H1 (cell line): ENCODE results near the gene MPP3. TPM values are rescaled to one million over a fixed set of nuclear protein-coding genes. Genes with fewer than 3 reads are reported as not detected.

Experiments
- CTCF ChIA-PET: fragments of 300-600 bp; sonication (Branson Sonifier 250); formaldehyde crosslinking; loops from one replicate; lab custom pipeline; 2021; ENCODE audit not compliant: partially characterized antibody; lab: Charles Lee
- POLR2A ChIA-PET: fragments of 300-600 bp; sonication (Branson Sonifier 250); formaldehyde crosslinking; loops from one replicate; lab custom pipeline; 2021; ENCODE audit warnings: inconsistent platforms; ENCODE audit not compliant: partially characterized antibody; lab: Charles Lee
- DNase-seq, 2 experiments: peaks; one replicate each; pipeline versions ENCODE4 v3.0.0 to v3.0.0-alpha.2; 2010 to 2022; ENCODE audit warnings: low spot score in 2 of 2, low read depth in 1 of 2, mixed read lengths in 1 of 2
- FAIRE-seq: peaks from 2 replicates; lab custom pipeline; 2011; peaks lifted over from hg19 to GRCh38; lab: Jason Lieb, UNC
- H2AFZ ChIP-seq: 2 replicates; pipeline ENCODE4 v1.8.1; 2012; ENCODE audit warnings: low read length, inconsistent platforms
- H2AK5ac ChIP-seq: 2 replicates; pipeline ENCODE4 v1.6.1; 2013; ENCODE audit warnings: low read depth, low read length
- H2BK120ac ChIP-seq: replicated peaks from 2 replicates; pipeline ENCODE3; 2013; ENCODE audit warnings: low read depth, low read length, inconsistent platforms
- H2BK12ac ChIP-seq: 2 replicates; pipeline ENCODE4 v1.6.1; 2013; ENCODE audit warnings: low read depth, low read length
- H2BK15ac ChIP-seq: 2 replicates; pipeline ENCODE4 v1.6.1; 2013; ENCODE audit warnings: low read length
- H2BK20ac ChIP-seq: 2 replicates; pipeline ENCODE4 v1.6.1; 2013; ENCODE audit warnings: low read length
- H2BK5ac ChIP-seq: 2 replicates; pipeline ENCODE4 v1.6.1; 2013; ENCODE audit warnings: low read depth, low read length
- H3K14ac ChIP-seq: 2 replicates; pipeline ENCODE4 v1.6.1; 2013; ENCODE audit warnings: inconsistent platforms; ENCODE audit not compliant: insufficient read length
- H3K18ac ChIP-seq: 2 replicates; pipeline ENCODE4 v1.6.1; 2013; ENCODE audit warnings: low read length; ENCODE audit errors: extremely low read depth
- H3K23ac ChIP-seq: 2 replicates; pipeline ENCODE4 v1.6.1; 2013; ENCODE audit warnings: inconsistent platforms; ENCODE audit not compliant: insufficient read length
- H3K23me2 ChIP-seq: 2 replicates; pipeline ENCODE4 v1.6.1; 2013; ENCODE audit warnings: low read depth, low read length
- H3K27ac ChIP-seq: 2 replicates; pipeline ENCODE4 v1.6.1; 2011; ENCODE audit warnings: low read depth, low read length, inconsistent platforms
- H3K27me3 ChIP-seq, 4 experiments: replicated peaks in 1 of 4; 1 replicate in 1 of 4; 2 replicates in 3 of 4; pipeline versions ENCODE4 v1.6.1 to v1.8.1; 2011 to 2013; ENCODE audit warnings: low read length in 3 of 4, mild to moderate bottlenecking in 3 of 4, inconsistent platforms in 2 of 4, mixed read lengths in 2 of 4, moderate library complexity in 1 of 4; ENCODE audit not compliant: control insufficient read depth in 3 of 4, insufficient read depth in 3 of 4; ENCODE audit errors: extremely low read depth in 1 of 4
- H3K36me3 ChIP-seq, 4 experiments: 2 replicates each; pipeline versions ENCODE4 v1.6.1 to v1.8.1; 2011 to 2013; ENCODE audit warnings: mild to moderate bottlenecking in 4 of 4, low read length in 3 of 4, moderate library complexity in 2 of 4, control low read depth in 1 of 4, inconsistent platforms in 1 of 4; ENCODE audit not compliant: insufficient read depth in 4 of 4, control insufficient read depth in 2 of 4
- H3K4ac ChIP-seq: replicated peaks from 2 replicates; pipeline ENCODE3; 2013; ENCODE audit warnings: low read length, low read depth, mixed read lengths, inconsistent platforms; ENCODE audit not compliant: insufficient read length
- H3K4me1 ChIP-seq, 4 experiments: replicated peaks in 1 of 4; 1 replicate in 1 of 4; 2 replicates in 3 of 4; pipeline versions ENCODE4 v1.6.1 to v1.8.1; 2011 to 2013; ENCODE audit warnings: low read length in 3 of 4, inconsistent platforms in 2 of 4, mixed read lengths in 1 of 4; ENCODE audit not compliant: insufficient read depth in 4 of 4, control insufficient read depth in 3 of 4
- H3K4me2 ChIP-seq, 2 experiments: 2 replicates each; pipeline versions ENCODE4 v1.6.1 to v1.8.1; 2011 to 2013; ENCODE audit warnings: low read depth in 2 of 2, low read length in 2 of 2, control low read depth in 1 of 2, inconsistent platforms in 1 of 2, mild to moderate bottlenecking in 1 of 2; ENCODE audit not compliant: insufficient read depth in 1 of 2
- H3K4me3 ChIP-seq, 4 experiments: fragments of 200-600, 300-600 bp in 1 of 4; sonication (generic), shearing (Covaris generic), sonication (Bioruptor Twin) in 1 of 4; 2 replicates each; pipeline versions ENCODE4 v1.5.1 to v1.8.1; 2011 to 2016; ENCODE audit warnings: low read length in 4 of 4, low read depth in 3 of 4, control low read depth in 2 of 4, inconsistent platforms in 2 of 4, mild to moderate bottlenecking in 2 of 4, mixed read lengths in 1 of 4, moderate library complexity in 1 of 4; ENCODE audit not compliant: insufficient read depth in 2 of 4; ENCODE audit errors: extremely low read depth in 1 of 4
- H3K56ac ChIP-seq: replicated peaks from 2 replicates; pipeline ENCODE3; 2013; ENCODE audit warnings: low read depth, mild to moderate bottlenecking, mixed read lengths, low read length, inconsistent platforms; ENCODE audit not compliant: insufficient read length
- H3K79me1 ChIP-seq: 2 replicates; pipeline ENCODE4 v1.6.1; 2013; ENCODE audit warnings: low read depth, low read length, control low read depth
- H3K79me2 ChIP-seq, 2 experiments: 2 replicates each; pipeline versions ENCODE4 v1.6.1 to v1.8.1; 2012 to 2013; ENCODE audit warnings: low read length in 2 of 2, mild to moderate bottlenecking in 2 of 2, inconsistent platforms in 1 of 2; ENCODE audit not compliant: insufficient read depth in 2 of 2, control insufficient read depth in 1 of 2
- H3K9ac ChIP-seq, 4 experiments: replicated peaks in 1 of 4; 1 replicate in 1 of 4; 2 replicates in 3 of 4; pipeline versions ENCODE4 v1.6.1 to v1.8.1; 2011 to 2013; ENCODE audit warnings: low read depth in 3 of 4, low read length in 3 of 4, control low read depth in 2 of 4, mild to moderate bottlenecking in 2 of 4, moderate library complexity in 2 of 4, inconsistent platforms in 1 of 4; ENCODE audit errors: extremely low read depth in 1 of 4
- H3K9me3 ChIP-seq, 2 experiments: 2 replicates each; pipeline versions ENCODE4 v1.6.1 to v1.8.1; 2012 to 2013; ENCODE audit warnings: mild to moderate bottlenecking in 2 of 2, moderate library complexity in 2 of 2, control low read depth in 1 of 2, inconsistent platforms in 1 of 2, low read depth in 1 of 2, low read length in 1 of 2, mixed read lengths in 1 of 2; ENCODE audit not compliant: insufficient read depth in 2 of 2
- H4K20me1 ChIP-seq, 2 experiments: replicated peaks in 1 of 2; 2 replicates each; pipeline versions ENCODE3 to v1.8.1; 2011 to 2013; ENCODE audit warnings: inconsistent platforms in 2 of 2, low read length in 2 of 2, mild to moderate bottlenecking in 1 of 2; ENCODE audit not compliant: insufficient read depth in 2 of 2, control insufficient read depth in 1 of 2
- H4K5ac ChIP-seq: 2 replicates; pipeline ENCODE4 v1.6.1; 2013; ENCODE audit warnings: low read length, low read depth, mixed read lengths, inconsistent platforms; ENCODE audit not compliant: insufficient read length
- H4K8ac ChIP-seq: 2 replicates; pipeline ENCODE4 v1.8.0; 2013; ENCODE audit warnings: mild to moderate bottlenecking, moderate library complexity, low read length, inconsistent platforms; ENCODE audit not compliant: insufficient read depth; ENCODE audit errors: extremely low read depth
- H4K91ac ChIP-seq: replicated peaks from 2 replicates; pipeline ENCODE3; 2013; ENCODE audit warnings: low read length, mixed read lengths, inconsistent platforms; ENCODE audit not compliant: insufficient read length
- BRCA1 ChIP-seq: IDR thresholded peaks from 2 replicates; pipeline ENCODE4 v1.6.1; 2012; ENCODE audit warnings: low read depth, low read length, improper control_type of control experiment
- CBX8 ChIP-seq: fragments of 300-800, 300-1000 bp; sonication (generic); IDR thresholded peaks from 2 replicates; pipeline ENCODE4 v1.7.1; 2016; ENCODE audit warnings: low read depth, low read length, borderline replicate concordance
- CEBPB ChIP-seq: IDR thresholded peaks from 2 replicates; pipeline ENCODE4 v1.6.1; 2012; ENCODE audit warnings: low read depth, low read length
- EP300 ChIP-seq, 2 experiments: IDR thresholded peaks; 1 replicate in 1 of 2; 2 replicates in 1 of 2; pipeline ENCODE4 v1.6.1; 2011 to 2012; ENCODE audit warnings: low read depth in 2 of 2, low read length in 2 of 2, mild to moderate bottlenecking in 2 of 2, borderline replicate concordance in 1 of 2, inconsistent platforms in 1 of 2, moderate library complexity in 1 of 2
- EZH2 ChIP-seq: fragments of 200-600 bp; sonication (generic); IDR thresholded peaks from 2 replicates; pipeline ENCODE4 v1.7.1; 2012; ENCODE audit warnings: low read depth, mild to moderate bottlenecking, moderate library complexity, low read length, inconsistent platforms; ENCODE audit not compliant: severe bottlenecking
- KDM4A ChIP-seq: IDR thresholded peaks from one replicate; pipeline ENCODE4 v1.7.1; 2012; ENCODE audit warnings: low read depth, mild to moderate bottlenecking, moderate library complexity, low read length, inconsistent platforms; ENCODE audit not compliant: severe bottlenecking
- MAFK ChIP-seq: IDR thresholded peaks from 2 replicates; pipeline ENCODE4 v1.6.1; 2012; ENCODE audit warnings: low read depth, mild to moderate bottlenecking, improper control_type of control experiment, low read length
- NRF1 ChIP-seq: IDR thresholded peaks from 2 replicates; pipeline ENCODE4 v1.6.1; 2011; ENCODE audit warnings: mild to moderate bottlenecking, low read depth, low read length, improper control_type of control experiment
- RNF2 ChIP-seq: fragments of 200-900, 300-1000 bp; sonication (generic); IDR thresholded peaks from 2 replicates; pipeline ENCODE4 v1.7.1; 2016; ENCODE audit warnings: borderline replicate concordance, low read depth, mild to moderate bottlenecking, antibody characterized with exemption, low read length; ENCODE audit not compliant: poor library complexity, severe bottlenecking; ENCODE audit errors: missing control alignments
- WGBS, 2 experiments: shearing (Covaris generic) in 1 of 2; methylation state at CpG; one replicate each; pipeline versions ENCODE4 v1.1.6 to v1.1.7; 2013 to 2015; ENCODE audit warnings: low lambda C conversion rate in 2 of 2, mixed read lengths in 2 of 2, inconsistent platforms in 1 of 2, low coverage in 1 of 2, missing lambda C conversion rate in 1 of 2; ENCODE audit not compliant: insufficient replicate concordance in 2 of 2, insufficient coverage in 1 of 2, insufficient read length in 1 of 2; ENCODE audit errors: extremely low coverage in 1 of 2, missing lambda C conversion rate in 1 of 2; 5-methylcytosine and 5-hydroxymethylcytosine counted together
- polyA plus RNA-seq, 7 experiments: library from polyadenylated mRNA; depleted of rRNA in 3 of 7; stranded (reverse) in 5 of 7; unstranded in 2 of 7; fragments of >200 nt in 5 of 7; fragments of 200-250 nt in 2 of 7; gene quantifications; 1 replicate in 5 of 7; 2 replicates in 1 of 7; 4 replicates in 1 of 7; pipeline versions ENCODE4 v1.2.1 to v1.2.3, GENCODE V29; 2011 to 2013; ENCODE audit warnings: missing spikeins in 2 of 7, mixed read lengths in 2 of 7
- total RNA-seq: library from RNA; stranded (reverse); fragmentation: NEBNext Ultra II Directional; extraction: Animal tissue kit (Norgen Biotek cat#: 25700); gene quantifications from 2 replicates; pipeline ENCODE4 v1.2.1, GENCODE V29; 2021
- TF ChIP-seq, protein P1 (sequence below): IDR thresholded peaks from 2 replicates; pipeline ENCODE4 v1.6.1; 2011; ENCODE audit warnings: low read depth, mild to moderate bottlenecking, low read length; ENCODE audit not compliant: insufficient read depth
- TF ChIP-seq, protein P2 (sequence below): IDR thresholded peaks from 2 replicates; pipeline ENCODE4 v1.6.1; 2012; ENCODE audit warnings: inconsistent platforms

The MPP3 gene
- total and polyA plus RNA-seq, 2 of the 8 experiments (the other 6 are each of a cell fraction or from before 2014, with no cell fraction given) = 3.1 to 6.1 TPM

DNA sequence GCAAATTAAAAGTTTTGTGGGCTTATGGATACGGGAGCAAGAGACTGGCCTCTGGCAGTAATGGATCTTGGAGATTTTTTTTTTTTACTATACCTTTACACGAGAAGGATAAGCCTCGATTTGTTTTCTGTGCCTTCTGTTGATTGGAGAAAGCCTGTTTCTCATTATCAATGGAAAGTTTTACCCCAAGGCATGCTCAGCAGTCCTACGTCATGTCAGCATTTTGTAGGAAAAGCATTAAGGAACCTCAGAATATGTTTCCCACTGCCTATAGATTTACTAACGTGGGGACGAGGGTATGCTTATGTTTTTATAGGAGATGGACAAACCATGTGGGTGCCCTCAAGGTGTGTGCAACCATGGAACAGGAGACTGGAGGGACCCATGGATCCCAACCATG is 40.9 kb upstream of the MPP3 start:
- Histone ChIP-seq H2BK15ac (no peak overlapping the region; the same call in 1 of the 2 replicates), H3K79me2 (no peaks in the 10 kb centered on the region), H3K4ac (no peak overlapping the region), H3K4me2 (no peak overlapping the region), H2BK5ac (no peak overlapping the region), H3K23me2 (no peaks in the 10 kb centered on the region), H3K4me1 (peaks cover 0 to 2% (median 2%) of the 10 kb centered on the region in 4 experiments; a peak in 5 of 7 replicates), H3K9ac (no peak overlapping the region), H3K56ac (no peak overlapping the region), H4K20me1 (peaks cover 0 to 2% of the 10 kb centered on the region in 2 experiments), H2AFZ (no peak overlapping the region), H3K79me1 (no peaks in the 10 kb centered on the region), H4K91ac (no peak overlapping the region), H3K27ac (no peak overlapping the region), H4K5ac (no peak overlapping the region), H2BK120ac (no peak overlapping the region), H3K4me3 (no peak overlapping the region), H3K23ac (no peak overlapping the region), H3K18ac (no peak overlapping the region), H3K9me3 (no peaks in the 10 kb centered on the region), H3K36me3 (no peaks in the 10 kb centered on the region), H2BK12ac (no peak overlapping the region), H3K14ac (no peak overlapping the region), H3K27me3 (peaks cover 0 to 3% (median 0%) of the 10 kb centered on the region in 4 experiments; a peak in 1 of 7 replicates), H4K8ac (no peak overlapping the region), H2BK20ac (no peak overlapping the region), H2AK5ac (no peak overlapping the region)
- ChIA-PET CTCF (interaction anchor here (0.8 to 10.0 kb wide), 3 partner anchors 26 to 84 kb away, joined by 3 to 403 read pairs (median 4); partner anchors contain the start of genes CD300LG and MPP2), POLR2A (no interaction called here)
- WGBS, 2 experiments = 78% methylated on average over 6 of the region's 6 CpGs; no CpG with 5 or more reads in 1 of the 2 experiments
- no peak for DNase-seq
- FAIRE-seq = no peak
- TF ChIP-seq KDM4A (no peak), RNF2 (no peak), NRF1 (no peak), CEBPB (no peak), MAFK (no peak), CBX8 (no peak), BRCA1 (no peak), EZH2 (no peak), EP300 (IDR thresholded peaks at IDR 0.05; ENCODE audit: borderline replicate concordance in 1 of 2, low read depth in 2 of 2, low read length in 2 of 2) (no peak)
- TF ChIP-seq, protein P1, sequence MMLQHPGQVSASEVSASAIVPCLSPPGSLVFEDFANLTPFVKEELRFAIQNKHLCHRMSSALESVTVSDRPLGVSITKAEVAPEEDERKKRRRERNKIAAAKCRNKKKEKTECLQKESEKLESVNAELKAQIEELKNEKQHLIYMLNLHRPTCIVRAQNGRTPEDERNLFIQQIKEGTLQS = no peak
- TF ChIP-seq, protein P2, sequence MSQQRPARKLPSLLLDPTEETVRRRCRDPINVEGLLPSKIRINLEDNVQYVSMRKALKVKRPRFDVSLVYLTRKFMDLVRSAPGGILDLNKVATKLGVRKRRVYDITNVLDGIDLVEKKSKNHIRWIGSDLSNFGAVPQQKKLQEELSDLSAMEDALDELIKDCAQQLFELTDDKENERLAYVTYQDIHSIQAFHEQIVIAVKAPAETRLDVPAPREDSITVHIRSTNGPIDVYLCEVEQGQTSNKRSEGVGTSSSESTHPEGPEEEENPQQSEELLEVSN = no peak
